ENCODE data around the gene ST8SIA4.
"Not testable (repeated sequence)": the region's sequence is repeated elsewhere in the genome, so short reads cannot be mapped to it uniquely, and the experiment has no call there.

ST8SIA4 gene

GRCh38 chr5:100788417-100788816, 114.7 kb downstream of the ST8SIA4 start:
- no peak for DNase-seq (ENCODE audit: low read depth in 1 of 2, low spot score in 1 of 2)

GRCh38 chr5:100787648-100788047, 115.4 kb downstream of the ST8SIA4 start:
- DNase-seq (ENCODE audit: low read depth in 1 of 2, low spot score in 1 of 2), result no peak

- DNase-seq (ENCODE audit: low read depth in 1 of 2, low spot score in 1 of 2), result not testable (repeated sequence)
Observed at GRCh38 chr5:100785536-100785935, 117.5 kb downstream of the ST8SIA4 start.

- no peak for DNase-seq (ENCODE audit: low read depth in 1 of 2, low spot score in 1 of 2)
Observed at GRCh38 chr5:100780376-100780870, 122.7 kb downstream of the ST8SIA4 start.

GRCh38 chr5:100779669-100780375, 123.3 kb downstream of the ST8SIA4 start:
- DNase-seq (ENCODE audit: low read depth in 1 of 2, low spot score in 1 of 2), result no peak

GRCh38 chr5:100777680-100778300, 125.3 kb downstream of the ST8SIA4 start:
- no peak for DNase-seq (ENCODE audit: low read depth in 1 of 2, low spot score in 1 of 2)

GRCh38 chr5:100775533-100775855, 127.6 kb downstream of the ST8SIA4 start:
- no peak for DNase-seq (ENCODE audit: low read depth in 1 of 2, low spot score in 1 of 2)

- no peak for DNase-seq (ENCODE audit: low read depth in 1 of 2, low spot score in 1 of 2)
Observed at GRCh38 chr5:100772548-100772947, 130.5 kb downstream of the ST8SIA4 start.

GRCh38 chr5:100772006-100772405, 131.1 kb downstream of the ST8SIA4 start:
- no peak for DNase-seq (ENCODE audit: low read depth in 1 of 2, low spot score in 1 of 2)

GRCh38 chr5:100771181-100771580, 131.9 kb downstream of the ST8SIA4 start:
- no peak for DNase-seq (ENCODE audit: low read depth in 1 of 2, low spot score in 1 of 2)

- DNase-seq (ENCODE audit: low read depth in 1 of 2, low spot score in 1 of 2), result no peak
Observed at GRCh38 chr5:100768221-100768620, 134.9 kb downstream of the ST8SIA4 start.

GRCh38 chr5:100762995-100763394, 140.1 kb downstream of the ST8SIA4 start:
- DNase-seq (ENCODE audit: low read depth in 1 of 2, low spot score in 1 of 2), result no peak

GRCh38 chr5:100762108-100762507, 141.0 kb downstream of the ST8SIA4 start:
- no peak for DNase-seq (ENCODE audit: low read depth in 1 of 2, low spot score in 1 of 2)

GRCh38 chr5:100761192-100761591, 141.9 kb downstream of the ST8SIA4 start:
- no peak for DNase-seq (ENCODE audit: low read depth in 1 of 2, low spot score in 1 of 2)

- no peak for DNase-seq (ENCODE audit: low read depth in 1 of 2, low spot score in 1 of 2)
Observed at GRCh38 chr5:100760688-100761087, 142.4 kb downstream of the ST8SIA4 start.

- DNase-seq (ENCODE audit: low read depth in 1 of 2, low spot score in 1 of 2), result no peak
Observed at GRCh38 chr5:100758780-100759179, 144.3 kb downstream of the ST8SIA4 start.

GRCh38 chr5:100758306-100758705, 144.8 kb downstream of the ST8SIA4 start:
- DNase-seq (ENCODE audit: low read depth in 1 of 2, low spot score in 1 of 2), result no peak

- no peak for DNase-seq (ENCODE audit: low read depth in 1 of 2, low spot score in 1 of 2)
Observed at GRCh38 chr5:100757618-100758017, 145.5 kb downstream of the ST8SIA4 start.

Data from stimulated activated CD4-positive, alpha-beta T cell treated with anti-CD3 and anti-CD28 coated beads, Interleukin-15, amount 100 ng/mL, for 1 hour (primary cell).